HG02938 (cell line): ENCODE data around the gene FPR2.

Source experiments
- ATAC-seq: cut with Tn5 transposase; IDR thresholded peaks from one replicate; pipeline ENCODE4 v1.9.1; 2021; ENCODE audit warnings: mild to moderate bottlenecking, moderate library complexity; ENCODE audit not compliant: unreplicated experiment

FPR2 gene

DNA sequence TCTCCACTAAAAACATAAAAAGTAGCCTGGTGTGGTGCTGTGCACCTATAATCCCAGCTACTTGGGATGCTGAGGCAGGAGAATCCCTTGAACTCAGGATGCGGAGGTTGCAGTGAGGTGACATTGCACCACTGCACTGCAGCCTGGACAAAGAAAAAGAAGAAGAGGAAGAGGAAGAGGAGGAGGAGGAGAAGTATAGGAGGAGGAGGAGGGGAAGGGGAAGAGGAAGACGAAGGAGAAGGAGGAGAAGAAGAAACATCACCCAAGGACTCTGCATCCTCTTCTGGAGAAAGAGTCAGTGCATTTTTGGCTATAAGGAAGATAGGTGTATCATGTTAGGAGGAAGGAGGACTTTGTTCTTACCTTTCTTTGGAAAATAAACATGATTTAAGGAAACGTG is 21.0 kb downstream of the FPR2 start:
- ATAC-seq, result no peak

DNA sequence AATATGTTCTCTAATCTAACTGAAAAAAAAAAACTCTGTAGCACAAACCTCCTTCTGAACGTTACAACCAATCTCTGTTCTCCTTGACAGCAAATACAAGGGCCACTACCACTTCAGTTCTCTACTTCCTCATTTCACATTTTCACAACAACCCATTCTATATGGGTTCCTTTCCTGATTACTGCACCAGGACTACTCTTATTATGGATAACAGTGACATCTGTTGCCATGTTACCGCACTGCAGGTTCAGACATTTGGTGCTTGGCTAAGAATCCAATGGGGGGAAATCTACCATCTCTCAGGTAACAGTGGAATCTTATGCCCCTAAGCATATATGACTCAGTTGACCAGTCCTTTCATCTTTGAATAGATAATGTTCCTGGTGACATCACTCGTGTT is 22.4 kb downstream of the FPR2 start:
- ATAC-seq, result no peak

DNA sequence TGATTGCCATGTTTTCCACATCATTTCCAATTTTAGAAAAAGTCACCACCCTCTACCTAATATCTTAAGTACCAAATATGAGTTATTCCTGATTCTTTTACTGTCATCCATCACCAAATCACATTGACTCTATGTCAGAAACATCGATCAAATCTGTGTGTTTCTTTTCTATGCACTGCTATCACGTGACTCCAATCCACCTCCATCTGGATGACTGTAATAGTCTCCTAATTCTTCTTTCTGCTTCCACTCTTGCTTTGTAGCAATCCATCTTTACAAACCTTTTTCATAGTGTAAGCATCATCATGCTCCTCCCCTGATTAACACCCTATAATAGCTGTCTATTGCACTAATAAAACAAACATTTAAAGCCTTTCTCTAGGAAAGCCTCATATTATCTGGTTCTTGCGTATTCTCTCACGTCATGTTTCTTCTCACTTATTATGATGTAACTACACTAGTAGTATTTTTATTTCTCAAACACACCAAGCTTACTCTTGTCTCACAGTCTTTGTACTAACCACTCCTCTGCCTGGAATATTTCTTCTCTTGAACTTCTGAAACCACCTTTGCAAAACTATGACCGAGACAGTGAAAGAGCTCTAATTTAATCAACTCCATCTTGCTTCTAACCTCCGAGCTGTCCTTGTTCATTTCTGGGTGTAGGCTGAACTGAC is 23.3 kb downstream of the FPR2 start:
- no peak for ATAC-seq

DNA sequence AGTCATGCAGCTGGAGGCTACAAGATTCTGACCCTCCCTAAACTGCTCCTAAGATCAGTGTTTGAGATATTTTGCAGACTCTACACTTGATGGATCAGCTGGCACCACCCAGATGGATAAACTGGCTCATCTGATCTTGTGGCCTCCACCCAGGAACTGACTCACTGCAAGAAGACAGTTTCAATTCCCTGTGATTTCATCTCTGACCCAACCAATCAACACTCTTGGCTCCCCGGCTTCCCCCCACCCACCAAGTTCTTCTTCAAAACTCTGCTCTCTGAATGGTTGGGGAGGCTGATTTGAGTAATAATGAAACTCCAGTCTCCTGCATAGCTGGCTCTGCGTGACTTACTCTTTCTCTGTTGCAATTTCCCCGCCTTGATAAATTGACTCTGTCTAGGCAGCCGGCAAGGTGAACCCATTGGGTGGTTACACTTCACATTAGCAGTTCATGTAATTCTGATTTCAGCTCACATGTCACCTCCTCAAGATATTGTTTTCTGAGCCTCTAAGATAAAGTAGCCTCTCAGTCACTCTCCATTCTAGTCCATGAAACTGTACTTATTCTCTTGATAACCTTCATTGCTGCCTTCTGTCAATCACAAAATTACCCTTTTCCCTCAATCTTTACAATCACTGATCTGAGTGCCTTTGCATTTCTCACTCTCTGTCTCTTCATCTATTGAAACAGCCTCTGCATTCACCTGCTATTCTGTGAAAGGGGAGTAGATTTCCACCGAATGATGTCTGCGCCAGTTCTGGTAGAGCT is 24.1 kb downstream of the FPR2 start:
- ATAC-seq, result no peak

DNA sequence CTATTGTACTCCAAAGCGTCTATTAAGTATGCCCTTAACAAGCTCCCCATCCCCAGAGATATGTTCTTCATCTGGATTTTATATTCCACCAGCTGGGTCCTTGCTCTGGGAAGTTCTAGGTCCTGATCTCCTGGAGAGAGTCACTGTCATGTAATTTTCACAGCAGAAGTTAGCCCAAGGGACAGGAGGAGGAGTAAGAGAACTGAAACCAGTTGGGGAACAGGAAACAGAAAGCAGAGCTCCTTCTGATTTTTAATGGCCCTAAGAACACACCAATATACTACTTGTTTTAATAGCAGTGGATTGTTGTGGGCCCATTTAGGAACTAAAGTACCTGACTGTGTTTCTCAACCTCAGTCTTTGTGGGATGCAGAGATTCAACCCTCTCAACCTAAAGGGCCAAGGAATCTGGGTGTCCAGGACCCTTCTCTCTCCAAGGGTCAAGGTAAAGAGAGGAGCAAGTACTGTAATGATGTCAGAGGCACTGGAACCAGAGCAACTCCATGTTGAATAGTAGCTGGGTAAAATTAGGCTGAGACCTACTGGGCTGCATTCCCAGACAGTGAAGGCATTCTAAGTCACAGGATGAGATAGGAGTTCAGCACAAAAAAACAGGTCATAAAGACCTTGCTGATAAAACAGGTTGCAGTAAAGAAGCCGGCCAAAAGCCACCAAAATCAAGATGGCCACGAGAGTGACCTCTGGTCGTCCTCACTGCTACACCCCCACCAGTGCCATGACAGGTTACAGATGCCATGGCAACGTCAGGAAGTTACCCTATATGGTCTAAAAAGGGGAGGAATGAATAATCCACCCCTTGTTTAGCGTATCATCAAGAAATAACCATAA is 25.9 kb downstream of the FPR2 start:
- ATAC-seq, result no peak

DNA sequence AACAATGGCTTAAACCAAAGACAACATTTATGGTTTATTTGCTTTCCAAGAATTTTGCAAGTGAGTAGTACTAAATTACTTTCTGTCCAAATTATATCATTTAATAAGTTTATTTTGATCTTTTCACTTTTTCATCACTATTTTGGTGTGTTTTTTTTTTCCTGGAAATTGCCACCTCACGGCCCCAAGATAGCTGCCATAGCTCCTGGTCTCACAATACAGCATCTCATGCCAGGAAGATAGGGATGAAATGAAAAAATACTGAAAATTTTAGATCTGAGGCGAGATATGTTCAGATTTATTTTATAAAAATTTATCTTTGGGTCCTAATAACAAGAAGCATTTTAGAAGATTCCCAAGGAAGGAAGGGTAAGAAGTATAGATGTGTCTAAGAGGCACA is 27.0 kb downstream of the FPR2 start:
- no peak for ATAC-seq

DNA sequence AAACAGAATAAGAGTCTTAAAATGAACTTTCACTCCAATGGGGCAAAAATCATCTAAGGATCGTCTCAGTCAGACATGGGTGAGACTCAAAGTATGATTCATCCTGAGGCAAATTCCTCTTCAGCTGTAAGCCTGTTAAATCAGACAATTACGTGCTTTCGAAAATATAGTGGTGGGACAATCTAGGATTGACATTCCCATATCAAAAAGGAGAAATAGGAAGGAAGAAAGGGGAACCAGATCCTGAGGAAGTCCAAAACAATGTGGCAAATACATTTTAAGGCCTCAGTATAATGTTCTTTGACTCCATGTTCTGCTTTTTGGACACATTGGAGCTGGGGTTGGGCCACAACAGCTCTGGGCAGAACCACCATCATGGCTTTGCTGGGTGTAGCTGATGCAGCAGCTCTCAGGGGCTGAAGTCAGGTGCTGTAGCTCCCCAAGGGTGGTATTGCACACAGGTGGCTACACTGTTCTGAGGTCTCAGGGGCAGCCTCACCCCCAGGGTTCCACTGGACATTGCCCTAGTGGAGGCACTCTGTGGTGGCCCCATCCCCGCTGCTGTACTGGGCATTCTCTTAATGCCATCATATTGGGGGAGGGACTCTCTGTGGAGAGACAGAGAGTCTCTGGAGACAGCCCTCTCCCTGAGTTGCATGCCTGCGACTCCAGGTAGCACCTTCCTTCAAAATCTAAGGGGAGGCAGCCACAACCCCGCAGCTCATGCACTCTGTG is 28.2 kb downstream of the FPR2 start:
- ATAC-seq, result no peak

DNA sequence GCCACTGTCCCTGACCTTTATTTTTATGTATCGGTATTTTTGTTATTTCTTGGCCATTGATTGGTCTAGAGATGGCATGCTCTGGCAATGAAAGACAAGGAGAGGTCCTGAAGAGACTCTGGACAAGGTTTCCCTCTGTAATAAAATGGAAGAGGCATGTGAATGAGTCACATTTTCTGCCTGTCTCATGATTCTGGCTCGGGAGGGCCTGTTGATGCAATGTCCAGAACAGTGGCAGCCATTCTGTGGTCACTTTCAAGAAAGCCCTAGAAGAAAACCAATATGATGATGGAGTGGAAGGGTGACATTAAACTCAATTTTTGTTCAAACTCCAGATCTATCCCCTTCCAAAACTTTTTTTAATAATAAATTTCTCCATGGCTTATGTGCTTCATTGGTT is 32.0 kb downstream of the FPR2 start:
- no peak for ATAC-seq

DNA sequence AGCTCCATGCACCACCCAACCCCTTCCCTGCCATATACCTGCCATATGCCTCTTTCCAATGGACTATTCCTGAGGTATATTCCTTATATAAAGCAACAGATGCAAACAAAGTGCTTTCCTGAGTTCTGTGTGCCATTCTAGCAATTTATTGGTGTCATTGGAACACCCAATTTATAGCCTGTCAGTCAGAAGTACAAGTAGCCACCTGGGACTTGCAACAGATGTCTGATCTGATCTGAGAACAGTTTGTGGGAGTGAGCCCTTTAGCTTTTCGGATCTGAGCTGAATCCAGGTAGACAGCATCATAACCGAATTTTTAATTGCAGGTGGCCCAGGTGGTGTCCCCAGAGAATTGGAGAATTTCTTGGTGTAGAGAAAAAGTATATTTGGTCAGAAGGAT is 33.0 kb downstream of the FPR2 start:
- no peak for ATAC-seq

DNA sequence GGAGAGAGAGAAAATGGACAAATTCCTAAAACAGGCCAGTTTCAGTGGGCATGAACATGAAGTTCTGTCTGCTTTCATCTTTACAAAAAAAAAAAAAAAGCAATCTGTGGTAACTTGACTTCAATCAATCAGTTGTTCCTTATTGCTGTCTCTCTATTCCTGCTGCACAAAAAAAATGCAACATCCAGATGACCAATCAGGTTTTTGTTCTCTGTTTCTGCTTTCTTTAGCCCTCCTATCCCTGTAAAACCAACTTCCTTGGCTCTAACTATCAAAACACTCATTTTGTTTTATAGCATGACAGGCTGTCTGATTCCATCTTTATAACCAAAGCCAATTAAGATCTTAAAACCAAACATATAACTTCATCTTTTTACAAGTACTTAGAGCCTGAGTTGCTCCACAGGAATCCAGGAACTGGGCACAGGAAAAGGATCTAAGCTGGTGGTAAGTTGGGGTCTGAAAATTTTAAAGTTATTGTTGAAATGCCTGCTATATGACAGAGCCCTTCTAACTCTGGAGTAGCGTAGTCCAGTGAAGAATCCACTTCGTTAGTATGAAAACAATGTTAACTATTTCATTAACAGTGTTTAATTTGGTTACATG is 34.0 kb downstream of the FPR2 start, which contains the start of gene FPR3:
Gene FPR3, plus strand, starts transcription at position 273 of the 606 bp plus-strand sequence. CDS start 28,592 bp downstream, outside the sequence.
- ATAC-seq, result no peak

DNA sequence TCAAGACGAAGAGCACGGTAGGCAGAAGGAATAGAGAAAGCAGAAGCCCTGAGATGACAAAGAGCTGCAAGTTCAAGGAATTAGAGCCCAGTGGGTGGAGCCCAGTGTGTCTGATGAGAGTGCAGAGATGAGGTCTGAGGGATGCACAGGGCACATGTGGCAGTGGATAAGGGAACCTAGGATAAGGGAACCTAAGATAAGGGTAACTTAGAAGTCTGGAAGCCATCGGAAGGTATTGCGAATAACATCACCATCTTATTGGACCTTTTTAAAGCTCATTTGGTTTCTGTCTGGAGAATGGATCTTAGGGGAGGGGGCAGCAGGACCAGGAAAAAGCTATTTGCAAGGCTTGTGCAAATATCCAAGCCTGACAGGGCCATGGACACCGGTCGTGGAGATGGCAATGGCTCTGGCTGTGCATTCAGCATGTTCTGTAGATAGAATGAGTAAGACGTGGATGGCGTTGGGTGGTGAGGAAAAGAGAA is 35.3 kb downstream of the FPR2 start:
- ATAC-seq, result no peak

DNA sequence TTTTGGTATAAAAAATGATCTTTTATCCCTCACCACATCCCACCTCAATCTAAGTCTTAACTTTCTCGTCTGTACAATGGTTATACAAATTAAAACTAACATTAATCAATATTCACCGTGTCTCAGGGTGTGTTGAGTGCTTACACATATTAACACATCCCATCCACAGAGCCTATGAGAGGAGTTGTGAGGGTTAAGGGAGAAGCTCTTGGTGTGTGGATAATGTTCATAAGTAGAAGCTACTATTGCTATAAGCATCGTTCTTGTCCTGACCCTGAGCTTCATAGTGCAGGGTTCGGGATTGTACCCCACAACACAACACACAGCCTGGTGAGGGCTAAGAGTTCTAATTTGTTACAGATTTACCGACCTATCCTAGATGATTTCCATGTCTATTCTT is 36.5 kb downstream of the FPR2 start:
- no peak for ATAC-seq

DNA sequence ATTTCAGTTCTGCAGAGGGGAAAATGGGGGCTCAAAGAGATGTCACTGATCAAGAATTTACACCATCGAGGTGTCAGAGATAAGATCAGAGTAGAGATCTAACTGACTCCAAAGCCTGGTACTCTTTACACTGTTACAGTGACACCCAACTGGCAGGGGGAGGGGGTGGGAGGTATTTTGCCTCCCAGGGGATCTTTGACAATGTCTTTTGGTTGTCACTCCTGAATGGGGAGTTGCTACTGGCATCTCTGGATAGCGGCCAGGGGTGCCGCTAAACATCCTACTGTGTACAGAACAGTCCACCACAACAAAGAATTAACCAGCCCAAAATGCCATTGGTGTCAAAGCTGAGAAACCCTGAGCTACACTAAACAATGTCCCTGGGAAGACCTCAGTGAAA is 37.1 kb downstream of the FPR2 start:
- ATAC-seq, result no peak

DNA sequence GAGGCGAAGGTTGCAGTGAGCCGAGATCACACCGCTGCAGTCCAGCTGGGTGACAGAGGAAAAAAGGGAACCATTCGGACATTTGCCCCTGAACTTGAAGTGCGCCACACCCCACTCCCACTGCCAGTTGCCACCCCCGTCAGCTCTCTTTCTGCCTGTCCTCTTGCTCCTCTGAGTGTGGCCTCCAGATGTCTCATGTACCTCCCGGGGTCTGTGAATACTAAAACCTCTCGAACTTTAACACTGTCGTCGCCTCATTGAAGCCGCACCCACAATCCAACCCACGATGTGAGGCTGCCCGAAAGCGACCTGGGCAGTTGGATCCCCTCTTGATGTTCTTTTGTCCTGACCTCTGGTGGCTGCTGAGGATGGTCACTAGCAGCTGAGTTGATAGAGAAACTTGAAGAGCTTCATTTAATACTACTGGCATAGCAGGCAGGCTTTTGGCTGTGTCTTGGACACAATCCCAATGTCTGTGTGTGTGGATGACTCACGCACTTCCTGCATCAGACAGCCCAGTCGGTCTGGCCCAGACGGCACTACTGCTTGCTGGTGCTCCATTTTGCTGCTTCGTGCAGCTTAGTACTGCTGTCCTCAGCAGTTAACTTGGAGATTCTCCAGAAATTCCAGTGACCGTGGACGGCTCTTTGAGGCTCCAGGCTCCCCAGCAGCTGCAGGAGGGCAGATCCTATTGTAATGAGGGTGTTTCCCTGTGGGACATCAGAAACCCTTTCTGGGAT is 38.2 kb downstream of the FPR2 start:
- ATAC-seq, result no peak

DNA sequence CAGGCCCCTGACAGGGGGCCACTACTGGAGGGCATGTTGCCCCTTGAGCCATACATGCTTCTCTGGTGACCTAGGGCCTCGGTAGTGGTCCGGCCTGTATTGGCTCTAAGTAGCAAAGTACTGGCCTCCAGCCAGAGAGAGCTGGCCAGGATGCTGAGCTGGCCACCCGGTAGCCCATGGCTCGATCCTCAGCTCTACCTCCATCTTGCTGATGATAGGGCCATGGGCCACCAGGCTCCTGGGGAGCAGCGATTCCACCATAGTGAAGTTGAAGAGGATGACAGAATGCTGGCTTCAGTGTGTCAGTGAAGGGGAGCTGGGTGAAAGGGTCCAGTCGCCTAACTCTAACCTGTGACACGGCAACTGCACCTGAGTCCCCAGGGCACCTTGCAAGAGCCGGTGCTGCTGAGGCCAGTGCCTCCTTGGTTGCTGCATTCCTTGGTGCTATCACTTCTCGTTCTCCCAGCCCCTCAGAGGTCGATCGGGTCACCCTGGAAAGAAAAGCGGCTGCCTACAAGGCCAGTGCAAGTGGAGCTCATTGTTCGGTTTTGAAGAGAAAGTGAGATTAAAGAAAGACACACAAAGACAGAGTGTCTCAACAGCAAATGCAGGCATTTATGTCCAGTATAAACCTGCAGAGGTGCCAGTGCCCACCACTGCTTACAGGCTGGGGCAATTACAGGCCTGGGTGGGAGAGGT is 38.9 kb downstream of the FPR2 start:
- ATAC-seq, result no peak

DNA sequence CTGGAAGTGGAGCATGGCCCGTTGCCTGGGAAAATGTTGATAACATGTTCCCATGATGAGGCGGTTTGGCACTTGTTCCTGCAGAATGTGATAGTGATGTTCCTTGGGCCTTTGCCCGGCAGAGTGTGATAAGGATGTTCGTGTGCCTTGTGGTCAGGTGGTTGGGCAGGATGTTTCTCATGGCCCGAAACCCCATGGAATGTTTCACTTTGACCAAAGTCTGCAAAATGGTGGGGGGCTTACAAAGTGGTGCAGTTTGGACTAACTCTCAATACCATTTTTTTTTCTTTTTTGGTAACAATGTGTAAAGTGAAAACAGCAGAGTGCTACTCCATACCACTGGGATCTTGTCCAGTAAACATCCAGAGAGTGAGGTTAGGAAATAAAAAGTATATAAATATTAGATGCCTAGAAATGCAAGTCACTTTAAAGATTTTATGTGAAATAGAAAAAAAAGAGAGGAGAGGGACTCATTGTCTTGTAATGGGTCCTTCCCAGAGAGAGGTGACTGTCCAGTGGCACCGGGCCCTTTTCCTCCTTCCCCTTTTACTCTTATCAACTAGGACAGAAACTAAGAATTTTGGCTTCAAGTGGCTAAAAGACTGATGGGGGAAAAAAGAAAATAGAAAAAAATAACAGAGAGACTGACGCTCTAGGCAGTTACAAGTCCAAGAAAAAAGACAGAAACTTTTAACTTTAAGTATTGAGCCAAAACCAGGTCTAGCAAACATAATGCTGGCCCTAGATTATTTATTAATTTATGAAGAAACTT is 39.7 kb downstream of the FPR2 start:
- ATAC-seq, result no peak

DNA sequence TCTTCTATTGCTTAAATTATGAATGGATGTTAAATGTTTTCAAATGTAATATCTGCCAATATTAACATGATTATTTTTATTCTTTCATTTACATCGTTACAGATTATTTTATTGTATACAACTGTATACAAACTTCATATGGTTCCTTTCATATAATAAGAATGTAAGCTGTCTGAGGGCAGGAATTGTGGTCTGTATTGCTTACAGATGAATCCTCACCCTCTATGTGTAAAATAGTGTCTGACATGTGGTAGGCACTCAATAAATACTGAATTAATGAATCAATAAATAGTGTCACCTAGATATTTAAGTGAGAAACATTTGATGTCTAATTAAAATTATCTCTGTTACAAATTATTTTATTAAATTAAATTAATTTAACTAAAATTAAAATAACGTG is 41.8 kb downstream of the FPR2 start:
- ATAC-seq, result no peak

DNA sequence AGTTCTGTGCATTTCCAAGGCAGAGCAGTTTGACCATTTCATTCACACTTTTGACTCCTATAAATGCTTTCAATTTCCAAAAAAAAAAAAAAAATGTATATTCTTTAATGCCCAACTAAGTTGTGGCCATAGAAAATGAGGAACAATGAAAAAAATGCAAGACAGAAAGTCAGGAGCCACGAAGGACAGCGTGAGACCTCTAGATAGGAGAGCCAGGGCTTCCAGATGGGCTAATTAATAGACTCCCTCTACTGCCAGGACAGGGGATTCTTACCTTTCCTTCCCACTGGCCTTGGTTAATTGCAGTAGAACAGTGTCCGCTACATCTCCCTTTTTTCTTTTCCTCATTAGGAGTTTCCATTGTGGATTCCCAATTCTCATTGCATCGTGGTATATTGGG is 42.5 kb downstream of the FPR2 start:
- no peak for ATAC-seq
